Measurements from ENCODE around the gene THAP8. TPM values are rescaled to one million over a fixed set of nuclear protein-coding genes. Genes with fewer than 3 reads are reported as not detected.
"Not testable (repeated sequence)": the region's sequence is repeated elsewhere in the genome, so short reads cannot be mapped to it uniquely, and the experiment has no call there.

Gene THAP8
- total RNA-seq, 2 experiments from 2014 or later = 5.7 TPM

DNA sequence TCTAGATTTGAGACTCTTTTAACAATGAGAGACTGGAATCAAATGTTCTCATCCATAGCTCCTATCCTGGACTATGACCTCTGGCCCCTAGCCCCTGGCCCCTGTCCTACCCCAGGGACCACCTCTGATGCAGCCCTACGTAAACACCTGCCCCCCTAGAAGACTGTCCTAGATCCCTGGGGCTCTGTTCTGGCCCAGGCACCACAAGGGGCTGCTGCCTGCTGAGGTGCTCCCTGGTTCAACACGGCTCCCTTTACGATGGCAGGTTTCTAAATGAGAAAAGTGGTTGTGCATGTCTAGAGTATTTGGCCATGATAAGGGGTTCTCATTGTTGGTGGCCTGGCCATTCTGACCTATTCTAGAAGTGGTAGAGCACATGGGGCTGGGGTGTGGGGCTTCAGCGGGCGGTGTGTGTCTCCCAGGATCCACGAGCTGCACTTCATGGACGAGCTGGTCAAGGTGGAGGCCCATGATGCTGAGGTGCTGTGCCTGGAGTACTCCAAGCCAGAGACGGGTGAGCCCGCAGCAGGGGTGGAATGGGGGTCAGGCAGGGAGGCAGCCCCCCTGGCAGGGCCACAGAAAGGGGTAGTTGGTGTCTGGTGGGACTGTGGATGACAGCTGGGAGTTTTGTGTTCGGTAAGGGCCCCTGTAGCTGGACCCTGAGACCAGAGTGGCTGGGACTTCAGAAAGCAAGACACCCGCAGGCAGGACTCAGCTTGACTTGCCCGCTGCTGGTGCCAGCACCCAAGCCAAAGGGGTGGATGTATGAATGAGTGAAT is 30.3 kb upstream of the THAP8 start:
- H3K27me3 Mint-ChIP-seq = no peaks in the 10 kb centered on the region
- H3K27ac Mint-ChIP-seq = no peak overlapping the region
- no peaks in the 10 kb centered on the region for H3K9me3 Mint-ChIP-seq
- H3K4me3 Mint-ChIP-seq = no peak overlapping the region
- POLR2A ChIA-PET = no interaction called here
- no peak for DNase-seq
- peaks cover 65% of the 10 kb centered on the region for H3K36me3 Mint-ChIP-seq (ENCODE audit: low read depth)
- CTCF ChIA-PET = no interaction called here
- H3K4me1 Mint-ChIP-seq = no peaks in the 10 kb centered on the region

DNA sequence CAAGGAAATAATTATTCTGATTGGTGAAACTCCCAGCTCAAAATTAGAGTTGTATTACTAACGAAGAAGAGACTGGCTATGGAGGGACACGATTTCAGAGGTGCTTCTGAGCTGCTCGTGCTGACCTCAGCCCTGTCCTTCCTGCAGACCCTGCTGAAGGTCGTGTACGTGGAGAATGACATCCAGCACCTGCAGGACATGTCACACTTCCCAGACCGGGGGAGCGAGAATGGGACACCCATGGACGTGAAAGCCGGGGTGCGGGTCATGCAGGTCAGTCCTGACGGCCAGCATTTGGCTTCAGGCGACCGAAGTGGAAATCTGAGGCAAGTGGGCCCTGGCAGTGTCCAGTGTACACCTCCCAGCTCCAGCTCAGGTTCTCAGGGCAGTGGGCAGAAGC is 28.8 kb upstream of the THAP8 start:
- CTCF ChIA-PET = no interaction called here
- no peaks in the 10 kb centered on the region for H3K9me3 Mint-ChIP-seq
- no peak overlapping the region for H3K27ac Mint-ChIP-seq
- DNase-seq = no peak
- POLR2A ChIA-PET = interaction anchor here (1.0 kb wide), 1 partner anchor 9 kb away, joined by 3 read pairs; no protein-coding TSS in a partner anchor
- H3K36me3 Mint-ChIP-seq (ENCODE audit: low read depth) = peaks cover 64% of the 10 kb centered on the region
- H3K4me1 Mint-ChIP-seq = no peaks in the 10 kb centered on the region
- H3K4me3 Mint-ChIP-seq = no peak overlapping the region
- no peaks in the 10 kb centered on the region for H3K27me3 Mint-ChIP-seq

DNA sequence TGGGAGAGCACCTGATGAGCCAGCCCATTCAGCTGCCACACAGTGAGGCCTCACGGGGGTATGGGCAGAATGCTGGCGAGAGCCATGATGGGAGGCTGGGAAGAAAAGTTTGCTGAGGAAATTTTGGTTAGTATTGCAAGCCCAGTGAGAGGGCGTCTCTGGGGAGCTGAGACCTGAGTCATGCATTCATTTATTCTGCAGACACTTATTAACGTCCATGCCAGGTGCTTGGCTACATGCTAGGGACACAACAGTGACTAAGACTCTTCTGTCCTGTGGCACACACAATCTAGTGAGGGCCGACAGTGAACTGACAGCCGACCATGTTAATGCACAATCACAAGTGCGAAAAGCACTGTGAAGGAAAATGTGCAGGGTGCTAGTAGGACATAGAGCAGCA is 27.8 kb upstream of the THAP8 start:
- no peaks in the 10 kb centered on the region for H3K27me3 Mint-ChIP-seq
- no peak for DNase-seq
- CTCF ChIA-PET = no interaction called here
- POLR2A ChIA-PET = no interaction called here
- no peak overlapping the region for H3K4me3 Mint-ChIP-seq
- no peak overlapping the region for H3K27ac Mint-ChIP-seq
- no peaks in the 10 kb centered on the region for H3K9me3 Mint-ChIP-seq
- peaks cover 69% of the 10 kb centered on the region for H3K36me3 Mint-ChIP-seq (ENCODE audit: low read depth)
- no peaks in the 10 kb centered on the region for H3K4me1 Mint-ChIP-seq

DNA sequence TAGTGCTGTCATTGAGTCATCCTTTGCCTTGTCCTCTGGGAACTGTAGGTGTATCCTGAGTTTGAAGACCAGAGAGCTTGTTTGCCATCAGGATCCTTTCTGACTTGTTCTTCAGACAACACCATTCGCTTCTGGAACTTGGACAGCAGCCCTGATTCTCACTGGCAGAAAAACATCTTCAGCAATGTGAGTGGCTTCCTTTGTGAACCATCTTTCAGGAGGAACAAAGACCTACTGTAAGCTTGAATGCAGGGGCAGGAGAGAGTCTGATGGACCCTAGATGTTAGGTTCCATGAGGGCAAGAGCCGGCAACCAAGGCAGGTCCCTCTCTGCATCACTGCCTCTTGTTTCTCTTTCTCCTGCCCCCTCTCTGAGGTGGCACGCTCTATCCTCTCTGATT is 27.3 kb upstream of the THAP8 start:
- H3K9me3 Mint-ChIP-seq = no peaks in the 10 kb centered on the region
- H3K4me3 Mint-ChIP-seq = no peak overlapping the region
- DNase-seq = no peak
- no peaks in the 10 kb centered on the region for H3K27me3 Mint-ChIP-seq
- no peak overlapping the region for H3K27ac Mint-ChIP-seq
- H3K36me3 Mint-ChIP-seq (ENCODE audit: low read depth) = peaks cover 70% of the 10 kb centered on the region
- no peaks in the 10 kb centered on the region for H3K4me1 Mint-ChIP-seq
- CTCF ChIA-PET = no interaction called here
- POLR2A ChIA-PET = no interaction called here

DNA sequence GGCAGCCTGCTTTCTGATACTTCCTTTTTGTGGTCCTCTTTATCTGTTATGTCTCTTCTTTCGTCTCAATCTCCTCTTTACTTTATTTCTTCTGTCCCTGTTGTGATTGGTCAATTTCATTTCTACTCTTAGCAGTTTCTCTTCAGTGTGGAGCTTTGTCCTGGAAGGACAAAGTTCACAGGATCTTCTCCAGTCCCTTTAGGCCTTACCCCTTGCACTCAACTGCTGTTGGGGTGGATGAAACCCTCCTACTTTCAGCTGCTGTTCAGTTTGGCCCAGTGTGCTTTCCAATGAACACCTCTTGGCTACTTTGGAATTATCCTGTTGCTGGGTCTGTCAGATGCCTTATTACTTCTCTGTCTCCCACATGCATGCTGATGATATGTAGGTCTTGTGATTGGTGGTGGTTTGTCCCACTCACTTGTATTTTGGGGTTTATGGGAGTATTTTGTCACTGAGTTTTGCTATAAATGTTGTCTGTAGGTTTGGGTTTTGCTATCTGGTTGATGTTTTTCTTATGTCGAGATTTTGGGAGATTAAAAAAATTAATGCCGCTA is 25.4 kb upstream of the THAP8 start:
- peaks cover 65% of the 10 kb centered on the region for H3K36me3 Mint-ChIP-seq (ENCODE audit: low read depth)
- CTCF ChIA-PET = no interaction called here

DNA sequence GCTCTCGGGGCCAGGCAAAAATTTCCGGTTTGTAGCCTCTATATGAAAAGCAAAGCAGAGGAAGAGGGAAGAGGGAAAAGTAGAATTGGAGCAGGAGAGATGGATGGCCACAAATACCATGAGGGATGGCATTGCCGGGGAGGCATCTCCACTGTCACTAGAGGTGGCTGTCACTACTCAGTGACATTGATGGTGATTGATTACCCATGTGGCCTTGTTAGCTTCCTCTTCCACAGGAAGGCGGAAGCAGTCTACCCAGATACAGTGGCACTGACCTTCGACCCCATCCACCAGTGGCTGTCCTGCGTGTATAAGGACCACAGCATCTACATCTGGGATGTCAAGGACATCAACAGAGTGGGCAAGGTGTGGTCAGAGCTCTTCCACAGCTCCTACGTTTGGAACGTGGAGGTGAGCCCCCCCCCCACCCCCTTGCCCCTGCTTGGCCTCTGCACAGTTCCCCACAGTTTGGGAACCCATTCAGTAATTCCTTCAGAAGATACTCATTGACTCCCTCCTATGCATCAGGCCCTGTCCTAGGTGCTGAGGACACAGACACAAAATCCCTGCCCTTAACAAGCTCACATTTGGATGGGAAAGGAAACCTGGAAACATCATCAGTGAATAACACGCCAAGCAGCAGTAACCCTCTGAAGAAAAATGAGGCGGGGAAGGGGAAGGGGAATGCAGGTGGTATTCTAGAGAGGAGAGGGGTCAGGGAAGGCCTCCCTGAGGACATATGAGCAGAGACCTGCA is 19.2 kb upstream of the THAP8 start:
- no peaks in the 10 kb centered on the region for H3K9me3 Mint-ChIP-seq
- peaks cover 50% of the 10 kb centered on the region for H3K36me3 Mint-ChIP-seq (ENCODE audit: low read depth)
- ChIA-PET CTCF (no interaction called here), POLR2A (interaction anchor here (0.8 kb wide), 1 partner anchor 10 kb away, joined by 3 read pairs; no protein-coding TSS in a partner anchor)
- H3K27ac Mint-ChIP-seq = no peak overlapping the region
- no peaks in the 10 kb centered on the region for H3K27me3 Mint-ChIP-seq
- H3K4me1 Mint-ChIP-seq = no peaks in the 10 kb centered on the region
- DNase-seq = no peak
- no peak overlapping the region for H3K4me3 Mint-ChIP-seq

More for the DNA sequence above, 25.4 kb upstream of the THAP8 start:
- Mint-ChIP-seq H3K4me1 (no peaks in the 10 kb centered on the region), H3K4me3 (no peak overlapping the region), H3K27ac (no peak overlapping the region), H3K9me3 (no peaks in the 10 kb centered on the region), H3K27me3 (no peaks in the 10 kb centered on the region)
- no peak for DNase-seq
- POLR2A ChIA-PET = no interaction called here

DNA sequence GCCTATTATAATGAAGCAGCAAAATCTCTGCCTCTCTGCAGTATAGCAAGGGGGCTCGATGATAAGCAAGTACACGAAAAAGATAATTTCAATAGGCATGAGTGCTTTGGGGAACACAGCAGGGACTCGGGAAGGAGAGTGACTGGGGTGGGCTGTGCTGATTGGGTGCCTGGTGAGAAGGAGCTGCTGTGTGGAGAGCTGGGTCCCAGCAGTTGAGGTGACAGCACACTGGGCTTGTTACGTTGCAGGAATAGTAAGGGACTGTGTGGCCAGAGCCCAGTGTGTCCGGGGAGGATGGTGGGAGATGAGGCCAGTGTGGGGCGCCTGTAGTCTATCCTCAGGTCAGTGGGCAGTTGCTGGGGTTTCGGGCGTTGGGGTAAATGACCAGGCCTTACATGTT is 18.0 kb upstream of the THAP8 start:
- POLR2A ChIA-PET = no interaction called here
- Mint-ChIP-seq H3K9me3 (no peaks in the 10 kb centered on the region), H3K36me3 (ENCODE audit: low read depth) (peaks cover 56% of the 10 kb centered on the region), H3K27ac (peak overlapping the region; percentile 26), H3K4me3 (no peak overlapping the region), H3K27me3 (no peaks in the 10 kb centered on the region), H3K4me1 (no peaks in the 10 kb centered on the region)
- CTCF ChIA-PET = no interaction called here
- DNase-seq = no peak

DNA sequence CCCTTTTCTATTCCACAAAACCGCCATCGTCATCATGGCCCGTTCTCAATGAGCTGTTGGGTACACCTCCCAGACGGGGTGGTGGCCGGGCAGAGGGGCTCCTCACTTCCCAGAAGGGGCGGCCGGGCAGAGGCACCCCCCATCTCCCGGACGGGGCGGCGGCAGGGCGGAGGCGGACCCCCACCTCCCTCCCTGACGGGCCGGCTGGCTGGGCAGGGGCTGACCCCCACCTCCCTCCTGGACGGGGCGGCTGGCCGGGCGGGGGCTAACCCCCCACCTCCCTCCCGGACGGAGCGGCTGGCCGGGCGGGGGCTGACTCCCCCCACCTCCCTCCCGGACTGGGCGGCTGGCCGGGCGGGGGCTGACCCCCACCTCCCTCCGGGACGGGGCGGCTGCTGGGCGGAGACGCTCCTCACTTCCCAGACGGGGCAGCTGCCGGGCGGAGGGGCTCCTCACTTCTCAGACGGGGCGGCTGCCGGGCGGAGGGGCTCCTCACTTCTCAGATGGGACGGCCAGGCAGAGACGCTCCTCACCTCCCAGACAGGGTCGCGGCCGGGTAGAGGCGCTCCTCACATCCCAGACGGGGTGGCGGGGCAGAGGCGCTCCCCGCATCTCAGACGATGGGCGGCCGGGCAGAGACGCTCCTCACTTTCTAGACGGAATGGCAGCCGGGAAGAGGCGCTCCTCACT is 14.9 kb upstream of the THAP8 start:
- H3K27ac Mint-ChIP-seq, CTCF ChIA-PET, H3K9me3 Mint-ChIP-seq, H3K27me3 Mint-ChIP-seq, DNase-seq, H3K4me3 Mint-ChIP-seq, POLR2A ChIA-PET, H3K4me1 Mint-ChIP-seq: not testable (repeated sequence)
- peaks cover 68% of the 10 kb centered on the region for H3K36me3 Mint-ChIP-seq (ENCODE audit: low read depth)

DNA sequence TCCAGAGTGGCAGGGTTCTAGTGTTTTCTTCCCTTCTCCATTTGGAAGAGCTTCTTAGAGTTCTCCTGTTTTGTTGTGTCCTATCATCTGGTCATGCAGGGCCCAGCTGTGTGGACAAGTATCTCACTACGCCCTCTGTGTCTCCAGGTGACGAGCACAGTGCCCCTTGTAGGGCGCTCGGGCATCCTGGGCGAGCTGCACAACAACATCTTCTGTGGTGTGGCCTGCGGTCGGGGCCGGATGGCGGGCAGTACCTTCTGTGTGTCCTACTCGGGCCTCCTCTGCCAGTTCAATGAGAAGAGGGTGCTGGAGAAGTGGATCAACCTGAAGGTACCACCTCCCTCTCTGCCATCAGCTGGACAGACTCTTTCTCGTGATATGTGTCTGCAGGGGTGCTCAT is 13.6 kb upstream of the THAP8 start:
- Mint-ChIP-seq H3K36me3 (ENCODE audit: low read depth) (peaks cover 66% of the 10 kb centered on the region), H3K27me3 (no peaks in the 10 kb centered on the region), H3K9me3 (no peaks in the 10 kb centered on the region), H3K4me3 (no peak overlapping the region), H3K27ac (no peak overlapping the region), H3K4me1 (no peaks in the 10 kb centered on the region)
- DNase-seq = no peak
- POLR2A ChIA-PET = interaction anchor here (1.2 to 3.7 kb wide), 2 partner anchors 9 to 12 kb away, joined by 4 to 18 read pairs; partner anchors contain the start of genes THAP8 and WDR62
- CTCF ChIA-PET = no interaction called here

DNA sequence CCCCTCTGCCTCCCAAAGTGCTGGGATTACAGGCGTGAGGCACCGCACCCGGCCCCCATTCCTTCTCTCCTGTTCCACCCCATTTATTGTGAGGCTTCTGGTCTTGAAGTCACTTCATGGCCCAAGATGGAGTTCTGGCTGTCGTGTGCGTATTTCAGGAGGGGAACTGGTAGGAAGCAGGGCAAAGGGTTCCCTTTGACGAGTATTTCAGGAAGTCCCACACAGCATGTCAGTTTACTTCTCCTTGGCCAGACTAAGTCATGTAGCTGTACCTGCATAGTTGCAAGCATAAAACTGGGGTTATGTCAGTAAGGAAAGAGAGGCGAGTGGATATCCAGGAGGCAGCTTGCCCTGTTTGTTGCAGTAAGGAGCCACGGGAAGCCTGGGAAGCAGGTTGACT is 10.7 kb upstream of the THAP8 start:
- Mint-ChIP-seq H3K27me3 (no peaks in the 10 kb centered on the region), H3K27ac (no peak overlapping the region), H3K36me3 (ENCODE audit: low read depth) (peaks cover 61% of the 10 kb centered on the region), H3K4me1 (no peaks in the 10 kb centered on the region), H3K4me3 (no peak overlapping the region), H3K9me3 (no peaks in the 10 kb centered on the region)
- DNase-seq = no peak
- POLR2A ChIA-PET = interaction anchor here (3.7 kb wide), 1 partner anchor 10 kb away, joined by 18 read pairs; the partner anchor contains the start of genes THAP8 and WDR62
- CTCF ChIA-PET = no interaction called here

DNA sequence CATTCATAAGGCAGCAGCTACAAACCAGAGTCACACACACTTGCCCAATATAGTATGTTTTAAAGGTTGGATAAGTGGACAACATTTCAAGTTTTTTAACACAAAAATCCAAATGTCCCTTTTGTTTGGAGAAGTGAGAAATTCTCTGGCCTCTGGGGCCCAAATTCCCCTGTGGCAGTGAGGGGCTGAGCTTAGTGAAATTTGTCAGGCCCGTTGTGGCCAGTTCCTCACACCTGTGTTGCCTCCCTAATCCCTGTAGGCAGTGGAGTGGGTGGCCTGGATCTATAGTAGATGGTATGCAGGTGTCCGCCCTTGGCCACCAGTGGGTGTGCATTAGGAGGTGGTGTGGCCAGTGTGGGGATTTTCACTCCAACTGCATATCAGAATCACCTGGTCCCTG is 7.3 kb upstream of the THAP8 start:
- Mint-ChIP-seq H3K4me1 (peaks cover 23% of the 10 kb centered on the region), H3K27me3 (no peaks in the 10 kb centered on the region), H3K9me3 (no peaks in the 10 kb centered on the region), H3K36me3 (ENCODE audit: low read depth) (peaks cover 55% of the 10 kb centered on the region), H3K4me3 (no peak overlapping the region), H3K27ac (no peak overlapping the region)
- DNase-seq = no peak
- ChIA-PET CTCF (interaction anchor here (0.5 to 2.0 kb wide), 3 partner anchors 66 to 1618 kb away, joined by 4 to 5 read pairs (median 5); no protein-coding TSS in a partner anchor), POLR2A (no interaction called here)

DNA sequence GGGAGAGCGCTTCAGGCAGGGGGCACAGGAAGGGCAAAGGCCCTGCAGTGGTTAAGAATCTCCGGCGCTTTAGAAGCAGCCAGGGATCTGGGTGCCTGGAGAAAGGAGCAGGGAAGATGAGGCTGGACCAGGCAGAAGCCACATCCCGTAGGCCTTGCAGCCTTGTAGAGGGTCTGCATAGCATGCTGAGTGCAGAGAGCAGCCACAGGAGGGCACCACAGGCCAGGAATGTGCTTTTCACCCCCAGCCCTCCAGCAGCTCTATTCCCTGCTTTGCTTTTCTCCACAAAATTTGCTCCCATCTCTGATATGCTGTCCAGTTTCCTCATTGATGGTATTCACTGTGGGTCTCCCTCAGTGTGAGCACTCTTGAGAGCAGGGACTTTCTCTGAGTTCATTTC is 6.3 kb upstream of the THAP8 start:
- Mint-ChIP-seq H3K27ac (no peak overlapping the region), H3K4me1 (peaks cover 31% of the 10 kb centered on the region), H3K9me3 (no peaks in the 10 kb centered on the region), H3K27me3 (no peaks in the 10 kb centered on the region), H3K36me3 (ENCODE audit: low read depth) (peaks cover 50% of the 10 kb centered on the region), H3K4me3 (no peak overlapping the region)
- no peak for DNase-seq
- POLR2A ChIA-PET = no interaction called here
- CTCF ChIA-PET = interaction anchor here (1.7 to 2.0 kb wide), 2 partner anchors 67 to 109 kb away, joined by 5 read pairs; no protein-coding TSS in a partner anchor

All from activated CD4-positive, alpha-beta memory T cell treated with anti-CD3 and anti-CD28 coated beads, Interleukin-2, amount 10 ng/mL, durations not matched to agents 7 days and 5 days (primary cell).